SHP77 (cell line): ENCODE measurements around the gene OR6C75.
"Not testable (repeated sequence)": the region's sequence is repeated elsewhere in the genome, so short reads cannot be mapped to it uniquely, and the experiment has no call there.

Experiments
- DNase-seq, 2 experiments: peaks; one replicate each; lab custom pipeline; 2025; lab: John Stamatoyannopoulos, UW

The OR6C75 gene

DNA sequence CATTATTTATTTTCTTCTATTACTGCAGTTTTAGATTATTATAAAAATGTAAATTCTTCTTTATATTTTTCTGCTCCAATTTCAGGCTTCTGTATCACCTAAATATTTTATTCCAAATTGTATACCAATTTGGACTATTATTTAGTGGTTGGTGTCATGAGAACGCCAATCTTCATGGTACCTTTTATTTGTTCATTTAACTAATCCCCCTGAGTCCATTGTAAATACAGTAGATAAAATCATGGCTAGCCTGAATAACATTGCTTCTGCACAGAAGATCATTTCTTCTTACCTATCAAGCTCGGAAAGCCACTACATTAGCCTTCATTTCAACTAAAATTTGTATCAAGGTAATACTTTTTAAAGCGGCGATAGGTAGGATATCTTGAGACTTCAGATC, at the start of gene OR6C75:
Gene OR6C75, plus strand, starts transcription at position 301 of the 400 bp plus-strand sequence. CDS start 2,136 bp downstream, outside the sequence.
- DNase-seq: no peak

DNA sequence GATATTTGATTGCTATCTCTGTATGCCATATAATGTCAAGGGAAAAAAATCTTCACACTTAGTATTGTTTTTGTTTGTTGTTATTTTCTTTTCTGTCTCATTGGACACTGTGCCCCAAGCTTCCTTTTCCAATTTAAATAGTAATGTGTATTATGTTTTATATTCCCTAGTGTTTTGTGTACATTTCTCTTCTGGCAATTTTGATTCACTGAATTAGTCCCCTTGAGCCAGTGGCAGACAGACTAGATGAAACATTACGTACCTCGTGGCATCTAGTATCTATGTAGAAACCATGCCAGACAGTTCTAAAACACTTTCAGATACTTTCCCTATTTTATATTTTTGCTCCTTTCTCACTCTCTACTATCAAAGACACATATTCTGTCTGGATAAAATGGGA, 48.7 kb upstream of the OR6C75 start, which contains the start of gene OR6C1:
Gene OR6C1, plus strand, starts transcription at position 301 of the 400 bp plus-strand sequence. CDS start 6,257 bp downstream, outside the sequence.
- DNase-seq: no peak

- DNase-seq: no peak
These were observed 42.6 kb upstream of the OR6C75 start for GRCh38 chr12:55320201-55320600.

- DNase-seq: not testable (repeated sequence)
These were observed 37.0 kb upstream of the OR6C75 start for GRCh38 chr12:55325801-55326200.

GRCh38 chr12:55330446-55330845, 32.3 kb upstream of the OR6C75 start, which contains the start of gene OR6C3:
Gene OR6C3, plus strand, starts transcription at chr12:55330746. Its CDS starts 955 bp downstream, at chr12:55331701.
- no peak for DNase-seq

- no peak for DNase-seq
These were observed 26.8 kb upstream of the OR6C75 start for GRCh38 chr12:55336002-55336401.

- not testable (repeated sequence) for DNase-seq
These were observed 7.4 kb upstream of the OR6C75 start for GRCh38 chr12:55355338-55355737.

DNA sequence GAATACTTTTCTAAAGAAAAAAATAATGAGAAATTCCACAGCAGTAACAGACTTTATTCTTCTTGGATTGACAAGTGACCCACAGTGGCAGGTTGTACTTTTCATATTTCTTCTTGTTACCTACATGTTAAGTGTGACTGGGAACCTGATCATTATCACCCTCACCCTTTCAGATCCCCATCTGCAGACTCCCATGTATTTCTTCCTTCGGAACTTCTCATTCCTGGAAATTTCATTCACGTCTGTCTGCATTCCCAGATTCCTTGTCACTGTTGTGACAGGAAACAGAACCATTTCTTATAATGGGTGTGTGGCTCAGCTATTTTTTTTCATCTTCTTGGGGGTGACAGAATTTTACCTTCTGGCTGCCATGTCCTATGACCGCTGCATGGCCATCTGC, 2.3 kb downstream of the OR6C75 start:
- DNase-seq: no peak

- no peak for DNase-seq
These were observed 9.7 kb downstream of the OR6C75 start for GRCh38 chr12:55372521-55372920.

DNA sequence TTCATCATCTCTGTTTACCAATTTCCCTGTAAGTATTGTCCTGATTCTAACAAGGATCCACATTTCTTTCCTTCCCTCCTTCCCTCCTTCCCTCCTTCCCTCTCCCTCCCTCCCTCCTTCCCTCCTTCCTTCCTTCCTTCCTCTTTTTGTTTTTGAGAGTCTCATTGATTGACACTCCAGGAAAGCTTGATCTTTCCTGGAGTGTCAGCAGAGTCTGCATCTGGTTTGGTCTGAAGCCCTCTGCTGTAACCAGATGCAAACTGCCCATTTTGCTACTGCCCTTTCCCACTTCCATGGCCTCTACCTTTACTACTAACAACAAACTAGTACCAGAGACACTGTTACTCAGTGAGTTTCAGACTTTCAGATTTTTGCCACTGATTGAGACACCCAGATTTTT, 23.1 kb downstream of the OR6C75 start:
- no peak for DNase-seq

- no peak for DNase-seq
These were observed 29.4 kb downstream of the OR6C75 start for GRCh38 chr12:55392032-55392795.

DNA sequence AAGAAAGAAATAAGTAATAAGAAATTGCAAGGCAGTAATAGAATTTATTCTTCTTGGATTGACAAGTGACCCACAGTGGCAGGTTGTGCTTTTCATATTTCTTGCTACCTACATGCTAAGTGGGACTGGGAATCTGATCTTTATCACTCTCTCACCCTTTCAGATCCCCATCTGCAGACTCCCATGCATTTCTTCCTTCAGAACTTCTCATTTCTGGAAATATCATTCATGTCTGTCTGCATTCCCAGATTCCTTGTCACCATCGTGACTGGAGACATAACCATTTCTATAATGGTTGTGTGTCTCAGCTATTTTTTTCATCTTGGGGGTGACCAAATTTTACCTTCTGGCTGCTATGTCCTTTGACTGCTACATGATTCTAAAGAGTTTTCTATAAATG, 33.6 kb downstream of the OR6C75 start:
- no peak for DNase-seq

- DNase-seq: no peak
These were observed 37.5 kb downstream of the OR6C75 start, which contains the start of gene OR6C65 for GRCh38 chr12:55400229-55400628. Gene OR6C65, plus strand, starts transcription at chr12:55400529. Its CDS starts 0 bp downstream, at chr12:55400529.

GRCh38 chr12:55407866-55408265, 45.1 kb downstream of the OR6C75 start:
- DNase-seq: no peak

GRCh38 chr12:55409133-55409532, 46.4 kb downstream of the OR6C75 start:
- not testable (repeated sequence) for DNase-seq

DNA sequence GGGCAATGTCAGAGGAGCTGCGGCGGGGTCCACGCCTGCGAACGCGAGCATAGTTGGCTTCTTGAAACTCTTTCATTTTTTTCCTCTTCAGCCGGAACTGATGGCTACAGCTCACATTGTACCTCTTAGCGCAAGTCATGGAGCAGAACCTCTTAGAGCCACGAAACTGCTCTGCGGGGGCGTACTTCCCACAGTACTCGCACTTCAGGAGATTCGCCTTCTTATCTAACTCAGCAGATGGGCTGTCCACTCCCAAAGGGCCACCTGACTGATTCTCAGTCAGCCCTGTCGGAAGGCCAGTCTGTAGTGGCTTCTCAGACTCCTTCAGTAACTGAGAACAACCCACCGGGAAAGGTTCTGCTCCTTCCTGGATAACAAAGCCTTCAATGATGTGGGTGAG, 49.4 kb downstream of the OR6C75 start:
- not testable (repeated sequence) for DNase-seq

DNA sequence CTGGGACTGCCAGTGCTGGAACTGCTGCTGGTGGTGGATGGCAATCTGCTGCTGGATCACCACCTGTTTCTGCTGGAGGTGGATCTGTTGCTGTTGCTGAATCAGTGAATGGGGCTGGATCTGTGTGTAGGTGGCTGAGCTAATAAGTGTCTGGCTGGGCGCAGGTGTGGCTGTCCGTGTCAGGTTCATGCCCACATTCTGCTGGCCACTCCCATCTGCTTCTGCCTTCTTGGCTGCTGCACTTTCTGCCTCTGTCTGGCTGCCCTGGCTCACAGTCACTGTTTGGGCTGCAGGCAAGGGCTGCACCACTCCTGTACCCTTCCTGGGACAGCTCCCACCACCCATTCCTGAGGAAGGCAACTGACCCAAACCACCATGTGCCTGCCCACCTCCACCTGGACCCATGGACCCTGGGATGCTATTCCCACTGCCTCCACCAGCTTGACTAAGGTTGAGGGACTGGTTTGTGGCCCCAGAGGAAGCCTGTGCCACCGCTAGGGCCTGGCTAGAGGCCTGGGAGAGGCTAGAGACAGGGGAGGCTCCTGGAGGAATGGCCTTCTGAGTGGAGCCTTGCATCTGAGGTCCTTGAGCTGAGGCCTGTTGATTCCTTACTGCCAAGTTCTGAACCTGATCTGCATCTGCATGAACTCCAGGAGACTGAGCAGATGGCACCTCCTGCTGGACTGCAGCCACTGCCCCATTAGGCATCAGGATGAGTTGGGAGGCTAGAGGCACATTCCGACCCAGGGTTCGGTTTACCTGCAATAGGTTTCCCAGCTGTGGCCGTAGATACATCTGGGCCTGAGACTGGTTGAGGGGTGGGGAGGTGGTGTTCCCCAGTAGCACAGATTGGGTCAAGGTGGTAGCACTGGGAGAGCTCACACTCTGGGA, 51.0 kb downstream of the OR6C75 start:
- not testable (repeated sequence) for DNase-seq

- peak in 1 of 2 experiments; percentile 7 for DNase-seq
These were observed 51.6 kb downstream of the OR6C75 start for GRCh38 chr12:55414396-55414823.

DNA sequence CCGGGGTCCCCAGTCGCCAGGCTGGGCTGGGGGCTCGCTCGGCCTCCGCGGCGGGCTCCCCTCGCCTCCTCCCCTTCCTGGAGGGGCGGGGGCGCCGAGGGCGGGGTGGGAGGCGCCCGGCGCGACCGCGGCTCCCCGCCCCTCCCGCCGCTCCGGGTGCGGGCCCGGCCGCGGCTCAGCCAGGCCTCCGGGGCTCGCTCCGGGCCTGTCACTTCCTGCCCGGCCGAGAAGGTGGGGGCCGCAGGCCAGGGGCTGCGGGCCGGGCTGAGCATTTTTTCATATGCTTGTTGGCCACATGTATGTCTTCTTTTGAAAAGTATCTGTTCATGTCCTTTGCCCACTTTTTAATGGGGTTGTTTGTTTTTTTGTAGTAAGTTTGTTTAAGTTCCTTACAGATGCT, 52.1 kb downstream of the OR6C75 start:
- DNase-seq: not testable (repeated sequence)

DNA sequence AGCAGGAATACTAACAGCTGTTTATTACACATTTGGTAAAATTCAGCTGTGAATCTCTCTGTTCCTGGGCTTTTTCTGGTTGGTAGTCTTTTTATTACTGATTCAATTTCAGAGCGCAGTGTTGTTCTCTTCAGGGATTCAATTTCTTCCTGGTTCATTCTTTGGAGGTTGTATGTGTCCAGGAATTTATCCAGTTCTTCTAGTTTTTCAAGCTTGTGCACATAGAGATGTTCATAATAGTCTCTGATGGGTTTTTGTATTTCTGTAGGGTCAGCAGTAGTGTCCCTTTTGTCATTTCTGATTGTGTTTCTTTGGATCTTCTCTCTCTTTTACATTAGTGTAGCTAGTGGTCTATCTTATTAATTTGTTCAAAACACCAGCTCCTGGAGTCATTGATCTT, 54.2 kb downstream of the OR6C75 start:
- DNase-seq: no peak
